Activated CD4-positive, alpha-beta T cell treated with anti-CD3 and anti-CD28 coated beads, Interleukin-2, amount 10 ng/mL, durations not matched to agents 24 days and 14 days (primary cell): Measurements from ENCODE around the gene BTBD7. TPM values are rescaled to one million over a fixed set of nuclear protein-coding genes. Genes with fewer than 3 reads are reported as not detected.

ENCODE experiments used
- DNase-seq: peaks from one replicate; pipeline ENCODE4 v3.0.0; 2022
- H3K27ac Mint-ChIP-seq: one replicate; pipeline ENCODE4 v1.8.0; 2022; ENCODE audit warnings: mild to moderate bottlenecking, mixed read lengths
- H3K27me3 Mint-ChIP-seq: one replicate; pipeline ENCODE4 v1.8.0; 2022; ENCODE audit warnings: mixed read lengths
- H3K36me3 Mint-ChIP-seq: one replicate; pipeline ENCODE4 v1.8.0; 2022; ENCODE audit warnings: low read depth, mild to moderate bottlenecking, mixed read lengths
- H3K4me1 Mint-ChIP-seq: one replicate; pipeline ENCODE4 v1.8.0; 2021; ENCODE audit warnings: mixed read lengths
- H3K4me3 Mint-ChIP-seq: one replicate; pipeline ENCODE4 v1.8.0; 2022; ENCODE audit warnings: mild to moderate bottlenecking, moderate library complexity, mixed read lengths
- H3K9me3 Mint-ChIP-seq: one replicate; pipeline ENCODE4 v1.8.0; 2021; ENCODE audit warnings: mixed read lengths
- intact Hi-C: fragments of 100-400 bp; cut with micrococcal nuclease; formaldehyde crosslinking; loops from one replicate; pipeline ENCODE4 v1.15.1; 2023
- total RNA-seq: library from RNA; stranded (reverse); gene quantifications from 2 replicates; pipeline ENCODE4 v1.2.3, GENCODE V29; 2022

The BTBD7 gene
- total RNA-seq, 1 donor from 2014 or later, result 19.4 TPM

GRCh38 chr14:93302688-93303581, 29.9 kb downstream of the BTBD7 start:
- no peak overlapping the region for H3K4me3 Mint-ChIP-seq
- no peak for DNase-seq
- intact Hi-C loops, result no loop called here
- H3K4me1 Mint-ChIP-seq, result peaks cover 3% of the 10 kb centered on the region
- H3K36me3 Mint-ChIP-seq, result no peaks in the 10 kb centered on the region
- H3K27me3 Mint-ChIP-seq, result no peaks in the 10 kb centered on the region
- H3K27ac Mint-ChIP-seq, result no peak overlapping the region
- no peaks in the 10 kb centered on the region for H3K9me3 Mint-ChIP-seq

GRCh38 chr14:93301821-93302447, 30.9 kb downstream of the BTBD7 start:
- intact Hi-C loops, result no loop called here
- peaks cover 3% of the 10 kb centered on the region for H3K4me1 Mint-ChIP-seq
- no peak overlapping the region for H3K27ac Mint-ChIP-seq

GRCh38 chr14:93299866-93300265, 33.0 kb downstream of the BTBD7 start:
- Mint-ChIP-seq H3K36me3 (peaks cover 2% of the 10 kb centered on the region), H3K4me1 (peaks cover 3% of the 10 kb centered on the region), H3K9me3 (no peaks in the 10 kb centered on the region), H3K27me3 (no peaks in the 10 kb centered on the region), H3K4me3 (no peak overlapping the region), H3K27ac (no peak overlapping the region)
- intact Hi-C loops, result no loop called here
- DNase-seq, result no peak

More at GRCh38 chr14:93301821-93302447, 30.9 kb downstream of the BTBD7 start:
- no peaks in the 10 kb centered on the region for H3K27me3 Mint-ChIP-seq
- DNase-seq, result no peak
- H3K9me3 Mint-ChIP-seq, result no peaks in the 10 kb centered on the region
- no peaks in the 10 kb centered on the region for H3K36me3 Mint-ChIP-seq
- H3K4me3 Mint-ChIP-seq, result no peak overlapping the region

- intact Hi-C loops, result no loop called here
- no peak overlapping the region for H3K4me3 Mint-ChIP-seq
- H3K27me3 Mint-ChIP-seq, result no peaks in the 10 kb centered on the region
- H3K9me3 Mint-ChIP-seq, result no peaks in the 10 kb centered on the region
- peaks cover 2% of the 10 kb centered on the region for H3K36me3 Mint-ChIP-seq
- H3K27ac Mint-ChIP-seq, result no peak overlapping the region
- DNase-seq, result no peak
- peaks cover 3% of the 10 kb centered on the region for H3K4me1 Mint-ChIP-seq
Observed at GRCh38 chr14:93299416-93299815, 33.4 kb downstream of the BTBD7 start.

- Mint-ChIP-seq H3K9me3 (no peaks in the 10 kb centered on the region), H3K27me3 (no peaks in the 10 kb centered on the region), H3K4me3 (no peak overlapping the region), H3K4me1 (peaks cover 1% of the 10 kb centered on the region), H3K36me3 (peaks cover 3% of the 10 kb centered on the region), H3K27ac (no peak overlapping the region)
- DNase-seq, result no peak
- intact Hi-C loops, result no loop called here
Observed at GRCh38 chr14:93295541-93296220, 37.2 kb downstream of the BTBD7 start.

- intact Hi-C loops, result no loop called here
- Mint-ChIP-seq H3K27ac (no peak overlapping the region), H3K36me3 (peaks cover 13% of the 10 kb centered on the region), H3K9me3 (no peaks in the 10 kb centered on the region), H3K4me1 (peaks cover 4% of the 10 kb centered on the region), H3K4me3 (no peak overlapping the region), H3K27me3 (no peaks in the 10 kb centered on the region)
- no peak for DNase-seq
Observed at GRCh38 chr14:93286212-93286890, 46.5 kb downstream of the BTBD7 start.

GRCh38 chr14:93285044-93285443, 47.8 kb downstream of the BTBD7 start:
- intact Hi-C loops, result no loop called here
- H3K4me1 Mint-ChIP-seq, result peaks cover 4% of the 10 kb centered on the region
- peaks cover 13% of the 10 kb centered on the region for H3K36me3 Mint-ChIP-seq
- DNase-seq, result no peak
- H3K9me3 Mint-ChIP-seq, result no peaks in the 10 kb centered on the region
- H3K27ac Mint-ChIP-seq, result no peak overlapping the region
- H3K4me3 Mint-ChIP-seq, result no peak overlapping the region
- H3K27me3 Mint-ChIP-seq, result no peaks in the 10 kb centered on the region

- intact Hi-C loops, result no loop called here
- DNase-seq, result no peak
- no peaks in the 10 kb centered on the region for H3K9me3 Mint-ChIP-seq
- no peak overlapping the region for H3K27ac Mint-ChIP-seq
- H3K4me1 Mint-ChIP-seq, result peaks cover 2% of the 10 kb centered on the region
- no peaks in the 10 kb centered on the region for H3K27me3 Mint-ChIP-seq
- H3K4me3 Mint-ChIP-seq, result no peak overlapping the region
- peaks cover 10% of the 10 kb centered on the region for H3K36me3 Mint-ChIP-seq
Observed at GRCh38 chr14:93281937-93282336, 50.9 kb downstream of the BTBD7 start.

- Mint-ChIP-seq H3K4me1 (peaks cover 2% of the 10 kb centered on the region), H3K4me3 (no peak overlapping the region), H3K36me3 (peaks cover 5% of the 10 kb centered on the region), H3K27me3 (no peaks in the 10 kb centered on the region), H3K9me3 (no peaks in the 10 kb centered on the region), H3K27ac (no peak overlapping the region)
- no peak for DNase-seq
- intact Hi-C loops, result no loop called here
Observed at GRCh38 chr14:93280743-93281142, 52.1 kb downstream of the BTBD7 start.

- DNase-seq, result no peak
- Mint-ChIP-seq H3K27me3 (no peaks in the 10 kb centered on the region), H3K4me1 (no peaks in the 10 kb centered on the region), H3K4me3 (no peak overlapping the region), H3K27ac (no peak overlapping the region), H3K9me3 (no peaks in the 10 kb centered on the region), H3K36me3 (no peaks in the 10 kb centered on the region)
- intact Hi-C loops, result no loop called here
Observed at GRCh38 chr14:93276031-93276716, 56.7 kb downstream of the BTBD7 start.

- H3K36me3 Mint-ChIP-seq, result no peaks in the 10 kb centered on the region
- no peaks in the 10 kb centered on the region for H3K4me1 Mint-ChIP-seq
- H3K27ac Mint-ChIP-seq, result no peak overlapping the region
- DNase-seq, result no peak
- no peaks in the 10 kb centered on the region for H3K9me3 Mint-ChIP-seq
- intact Hi-C loops, result no loop called here
- no peaks in the 10 kb centered on the region for H3K27me3 Mint-ChIP-seq
- H3K4me3 Mint-ChIP-seq, result no peak overlapping the region
Observed at GRCh38 chr14:93274055-93274806, 58.6 kb downstream of the BTBD7 start.

GRCh38 chr14:93271111-93271510, 61.7 kb downstream of the BTBD7 start:
- Mint-ChIP-seq H3K36me3 (no peaks in the 10 kb centered on the region), H3K27me3 (no peaks in the 10 kb centered on the region), H3K9me3 (no peaks in the 10 kb centered on the region), H3K27ac (no peak overlapping the region), H3K4me1 (no peaks in the 10 kb centered on the region), H3K4me3 (no peak overlapping the region)
- intact Hi-C loops, result no loop called here
- no peak for DNase-seq
